SK-N-SH (cell line): ENCODE data around the gene CASD1.

Experiments
- CTCF ChIP-seq: fragments of 200-600 bp; sonication (generic); IDR thresholded peaks from 2 replicates; pipeline ENCODE4 v1.6.1; 2017; ENCODE audit warnings: antibody characterized with exemption, mild to moderate bottlenecking, moderate library complexity
- GATA2 ChIP-seq: sonication (generic); formaldehyde crosslinking; IDR thresholded peaks from 2 replicates; pipeline ENCODE4 v1.5.0; 2020; ENCODE audit warnings: mild to moderate bottlenecking, missing genetic modification reagents
- REST ChIP-seq: IDR thresholded peaks from 2 replicates; pipeline ENCODE4 v1.6.1; 2012; ENCODE audit warnings: mild to moderate bottlenecking, low read depth, low read length, moderate library complexity

GRCh38 chr7:94605031-94605430, 95.4 kb downstream of the CASD1 start:
- TF ChIP-seq REST (no peak), GATA2 (CRISPR knock-in tag) (no peak), CTCF (no peak)
